H1 (cell line): ENCODE data around the gene ING1. TPM values are rescaled to one million over a fixed set of nuclear protein-coding genes. Genes with fewer than 3 reads are reported as not detected.

Source experiments
- CTCF ChIA-PET: fragments of 300-600 bp; sonication (Branson Sonifier 250); formaldehyde crosslinking; loops from one replicate; lab custom pipeline; 2021; ENCODE audit not compliant: partially characterized antibody; lab: Charles Lee
- POLR2A ChIA-PET: fragments of 300-600 bp; sonication (Branson Sonifier 250); formaldehyde crosslinking; loops from one replicate; lab custom pipeline; 2021; ENCODE audit warnings: inconsistent platforms; ENCODE audit not compliant: partially characterized antibody; lab: Charles Lee
- DNase-seq, 2 experiments: peaks; one replicate each; pipeline versions ENCODE4 v3.0.0 to v3.0.0-alpha.2; 2010 to 2022; ENCODE audit warnings: low spot score in 2 of 2, low read depth in 1 of 2, mixed read lengths in 1 of 2
- FAIRE-seq: peaks from 2 replicates; lab custom pipeline; 2011; peaks lifted over from hg19 to GRCh38; lab: Jason Lieb, UNC
- H2AFZ ChIP-seq: 2 replicates; pipeline ENCODE4 v1.8.1; 2012; ENCODE audit warnings: low read length, inconsistent platforms
- H2AK5ac ChIP-seq: 2 replicates; pipeline ENCODE4 v1.6.1; 2013; ENCODE audit warnings: low read depth, low read length
- H2BK120ac ChIP-seq: replicated peaks from 2 replicates; pipeline ENCODE3; 2013; ENCODE audit warnings: low read depth, low read length, inconsistent platforms
- H2BK12ac ChIP-seq: 2 replicates; pipeline ENCODE4 v1.6.1; 2013; ENCODE audit warnings: low read depth, low read length
- H2BK15ac ChIP-seq: 2 replicates; pipeline ENCODE4 v1.6.1; 2013; ENCODE audit warnings: low read length
- H2BK20ac ChIP-seq: 2 replicates; pipeline ENCODE4 v1.6.1; 2013; ENCODE audit warnings: low read length
- H2BK5ac ChIP-seq: 2 replicates; pipeline ENCODE4 v1.6.1; 2013; ENCODE audit warnings: low read depth, low read length
- H3K14ac ChIP-seq: 2 replicates; pipeline ENCODE4 v1.6.1; 2013; ENCODE audit warnings: inconsistent platforms; ENCODE audit not compliant: insufficient read length
- H3K18ac ChIP-seq: 2 replicates; pipeline ENCODE4 v1.6.1; 2013; ENCODE audit warnings: low read length; ENCODE audit errors: extremely low read depth
- H3K23ac ChIP-seq: 2 replicates; pipeline ENCODE4 v1.6.1; 2013; ENCODE audit warnings: inconsistent platforms; ENCODE audit not compliant: insufficient read length
- H3K23me2 ChIP-seq: 2 replicates; pipeline ENCODE4 v1.6.1; 2013; ENCODE audit warnings: low read depth, low read length
- H3K27ac ChIP-seq: 2 replicates; pipeline ENCODE4 v1.6.1; 2011; ENCODE audit warnings: low read depth, low read length, inconsistent platforms
- H3K27me3 ChIP-seq, 4 experiments: replicated peaks in 1 of 4; 1 replicate in 1 of 4; 2 replicates in 3 of 4; pipeline versions ENCODE4 v1.6.1 to v1.8.1; 2011 to 2013; ENCODE audit warnings: low read length in 3 of 4, mild to moderate bottlenecking in 3 of 4, inconsistent platforms in 2 of 4, mixed read lengths in 2 of 4, moderate library complexity in 1 of 4; ENCODE audit not compliant: control insufficient read depth in 3 of 4, insufficient read depth in 3 of 4; ENCODE audit errors: extremely low read depth in 1 of 4
- H3K36me3 ChIP-seq, 4 experiments: 2 replicates each; pipeline versions ENCODE4 v1.6.1 to v1.8.1; 2011 to 2013; ENCODE audit warnings: mild to moderate bottlenecking in 4 of 4, low read length in 3 of 4, moderate library complexity in 2 of 4, control low read depth in 1 of 4, inconsistent platforms in 1 of 4; ENCODE audit not compliant: insufficient read depth in 4 of 4, control insufficient read depth in 2 of 4
- H3K4ac ChIP-seq: replicated peaks from 2 replicates; pipeline ENCODE3; 2013; ENCODE audit warnings: low read length, low read depth, mixed read lengths, inconsistent platforms; ENCODE audit not compliant: insufficient read length
- H3K4me1 ChIP-seq, 4 experiments: replicated peaks in 1 of 4; 1 replicate in 1 of 4; 2 replicates in 3 of 4; pipeline versions ENCODE4 v1.6.1 to v1.8.1; 2011 to 2013; ENCODE audit warnings: low read length in 3 of 4, inconsistent platforms in 2 of 4, mixed read lengths in 1 of 4; ENCODE audit not compliant: insufficient read depth in 4 of 4, control insufficient read depth in 3 of 4
- H3K4me2 ChIP-seq, 2 experiments: 2 replicates each; pipeline versions ENCODE4 v1.6.1 to v1.8.1; 2011 to 2013; ENCODE audit warnings: low read depth in 2 of 2, low read length in 2 of 2, control low read depth in 1 of 2, inconsistent platforms in 1 of 2, mild to moderate bottlenecking in 1 of 2; ENCODE audit not compliant: insufficient read depth in 1 of 2
- H3K4me3 ChIP-seq, 4 experiments: fragments of 200-600, 300-600 bp in 1 of 4; sonication (generic), shearing (Covaris generic), sonication (Bioruptor Twin) in 1 of 4; 2 replicates each; pipeline versions ENCODE4 v1.5.1 to v1.8.1; 2011 to 2016; ENCODE audit warnings: low read length in 4 of 4, low read depth in 3 of 4, control low read depth in 2 of 4, inconsistent platforms in 2 of 4, mild to moderate bottlenecking in 2 of 4, mixed read lengths in 1 of 4, moderate library complexity in 1 of 4; ENCODE audit not compliant: insufficient read depth in 2 of 4; ENCODE audit errors: extremely low read depth in 1 of 4
- H3K56ac ChIP-seq: replicated peaks from 2 replicates; pipeline ENCODE3; 2013; ENCODE audit warnings: low read depth, mild to moderate bottlenecking, mixed read lengths, low read length, inconsistent platforms; ENCODE audit not compliant: insufficient read length
- H3K79me1 ChIP-seq: 2 replicates; pipeline ENCODE4 v1.6.1; 2013; ENCODE audit warnings: low read depth, low read length, control low read depth
- H3K79me2 ChIP-seq, 2 experiments: 2 replicates each; pipeline versions ENCODE4 v1.6.1 to v1.8.1; 2012 to 2013; ENCODE audit warnings: low read length in 2 of 2, mild to moderate bottlenecking in 2 of 2, inconsistent platforms in 1 of 2; ENCODE audit not compliant: insufficient read depth in 2 of 2, control insufficient read depth in 1 of 2
- H3K9ac ChIP-seq, 4 experiments: replicated peaks in 1 of 4; 1 replicate in 1 of 4; 2 replicates in 3 of 4; pipeline versions ENCODE4 v1.6.1 to v1.8.1; 2011 to 2013; ENCODE audit warnings: low read depth in 3 of 4, low read length in 3 of 4, control low read depth in 2 of 4, mild to moderate bottlenecking in 2 of 4, moderate library complexity in 2 of 4, inconsistent platforms in 1 of 4; ENCODE audit errors: extremely low read depth in 1 of 4
- H3K9me3 ChIP-seq, 2 experiments: 2 replicates each; pipeline versions ENCODE4 v1.6.1 to v1.8.1; 2012 to 2013; ENCODE audit warnings: mild to moderate bottlenecking in 2 of 2, moderate library complexity in 2 of 2, control low read depth in 1 of 2, inconsistent platforms in 1 of 2, low read depth in 1 of 2, low read length in 1 of 2, mixed read lengths in 1 of 2; ENCODE audit not compliant: insufficient read depth in 2 of 2
- H4K20me1 ChIP-seq, 2 experiments: replicated peaks in 1 of 2; 2 replicates each; pipeline versions ENCODE3 to v1.8.1; 2011 to 2013; ENCODE audit warnings: inconsistent platforms in 2 of 2, low read length in 2 of 2, mild to moderate bottlenecking in 1 of 2; ENCODE audit not compliant: insufficient read depth in 2 of 2, control insufficient read depth in 1 of 2
- H4K5ac ChIP-seq: 2 replicates; pipeline ENCODE4 v1.6.1; 2013; ENCODE audit warnings: low read length, low read depth, mixed read lengths, inconsistent platforms; ENCODE audit not compliant: insufficient read length
- H4K8ac ChIP-seq: 2 replicates; pipeline ENCODE4 v1.8.0; 2013; ENCODE audit warnings: mild to moderate bottlenecking, moderate library complexity, low read length, inconsistent platforms; ENCODE audit not compliant: insufficient read depth; ENCODE audit errors: extremely low read depth
- H4K91ac ChIP-seq: replicated peaks from 2 replicates; pipeline ENCODE3; 2013; ENCODE audit warnings: low read length, mixed read lengths, inconsistent platforms; ENCODE audit not compliant: insufficient read length
- BACH1 ChIP-seq: IDR thresholded peaks from 2 replicates; pipeline ENCODE4 v1.6.1; 2012; ENCODE audit warnings: low read length, improper control_type of control experiment
- CBX8 ChIP-seq: fragments of 300-800, 300-1000 bp; sonication (generic); IDR thresholded peaks from 2 replicates; pipeline ENCODE4 v1.7.1; 2016; ENCODE audit warnings: low read depth, low read length, borderline replicate concordance
- CREB1 ChIP-seq: IDR thresholded peaks from 2 replicates; pipeline ENCODE4 v1.6.1; 2012; ENCODE audit warnings: inconsistent platforms
- EP300 ChIP-seq, 2 experiments: IDR thresholded peaks; 1 replicate in 1 of 2; 2 replicates in 1 of 2; pipeline ENCODE4 v1.6.1; 2011 to 2012; ENCODE audit warnings: low read depth in 2 of 2, low read length in 2 of 2, mild to moderate bottlenecking in 2 of 2, borderline replicate concordance in 1 of 2, inconsistent platforms in 1 of 2, moderate library complexity in 1 of 2
- GABPA ChIP-seq: IDR thresholded peaks from 2 replicates; pipeline ENCODE4 v1.6.1; 2011; ENCODE audit warnings: mild to moderate bottlenecking, low read length, moderate library complexity, borderline replicate concordance; ENCODE audit not compliant: insufficient read depth
- GTF2F1 ChIP-seq: IDR thresholded peaks from 2 replicates; pipeline ENCODE4 v1.6.1; 2012; ENCODE audit warnings: low read depth, low read length, improper control_type of control experiment, borderline replicate concordance
- HDAC6 ChIP-seq: IDR thresholded peaks from one replicate; pipeline ENCODE4 v1.7.1; 2012; ENCODE audit warnings: low read depth, mild to moderate bottlenecking, inconsistent platforms, low read length, moderate library complexity
- PHF8 ChIP-seq: fragments of 200-600 bp; sonication (generic); conservative IDR thresholded peaks from 2 replicates; pipeline ENCODE4 v1.7.1; 2012; ENCODE audit warnings: low read depth, mild to moderate bottlenecking, inconsistent platforms, low read length, moderate library complexity
- POLR2A ChIP-seq, 2 experiments: IDR thresholded peaks; 1 replicate in 1 of 2; 2 replicates in 1 of 2; pipeline ENCODE4 v1.6.1; 2011; ENCODE audit warnings: low read depth in 2 of 2, low read length in 2 of 2, mild to moderate bottlenecking in 2 of 2; ENCODE audit errors: control extremely low read depth in 1 of 2
- RXRA ChIP-seq: IDR thresholded peaks from 2 replicates; pipeline ENCODE4 v1.6.1; 2011; ENCODE audit warnings: low read depth, mild to moderate bottlenecking, low read length, moderate library complexity; ENCODE audit not compliant: insufficient read depth
- SAP30 ChIP-seq: fragments of 300-600 bp; sonication (generic); IDR thresholded peaks from 2 replicates; pipeline ENCODE4 v1.7.1; 2012; ENCODE audit warnings: low read length, moderate library complexity, mild to moderate bottlenecking, inconsistent platforms; ENCODE audit not compliant: insufficient read depth, insufficient replicate concordance
- TBP ChIP-seq: IDR thresholded peaks from 2 replicates; pipeline ENCODE4 v1.6.1; 2011; ENCODE audit warnings: low read depth, low read length, improper control_type of control experiment
- TEAD4 ChIP-seq: IDR thresholded peaks from 2 replicates; pipeline ENCODE4 v1.6.1; 2012; ENCODE audit warnings: low read depth, low read length, inconsistent platforms, mixed read lengths
- WGBS, 2 experiments: shearing (Covaris generic) in 1 of 2; methylation state at CpG; one replicate each; pipeline versions ENCODE4 v1.1.6 to v1.1.7; 2013 to 2015; ENCODE audit warnings: low lambda C conversion rate in 2 of 2, mixed read lengths in 2 of 2, inconsistent platforms in 1 of 2, low coverage in 1 of 2, missing lambda C conversion rate in 1 of 2; ENCODE audit not compliant: insufficient replicate concordance in 2 of 2, insufficient coverage in 1 of 2, insufficient read length in 1 of 2; ENCODE audit errors: extremely low coverage in 1 of 2, missing lambda C conversion rate in 1 of 2; 5-methylcytosine and 5-hydroxymethylcytosine counted together
- polyA plus RNA-seq, 7 experiments: library from polyadenylated mRNA; depleted of rRNA in 3 of 7; stranded (reverse) in 5 of 7; unstranded in 2 of 7; fragments of >200 nt in 5 of 7; fragments of 200-250 nt in 2 of 7; gene quantifications; 1 replicate in 5 of 7; 2 replicates in 1 of 7; 4 replicates in 1 of 7; pipeline versions ENCODE4 v1.2.1 to v1.2.3, GENCODE V29; 2011 to 2013; ENCODE audit warnings: missing spikeins in 2 of 7, mixed read lengths in 2 of 7
- total RNA-seq: library from RNA; stranded (reverse); fragmentation: NEBNext Ultra II Directional; extraction: Animal tissue kit (Norgen Biotek cat#: 25700); gene quantifications from 2 replicates; pipeline ENCODE4 v1.2.1, GENCODE V29; 2021

Gene ING1
- total and polyA plus RNA-seq, 2 of the 8 experiments (the other 6 are each of a cell fraction or from before 2014, with no cell fraction given), result 22.3 to 26.6 TPM

DNA sequence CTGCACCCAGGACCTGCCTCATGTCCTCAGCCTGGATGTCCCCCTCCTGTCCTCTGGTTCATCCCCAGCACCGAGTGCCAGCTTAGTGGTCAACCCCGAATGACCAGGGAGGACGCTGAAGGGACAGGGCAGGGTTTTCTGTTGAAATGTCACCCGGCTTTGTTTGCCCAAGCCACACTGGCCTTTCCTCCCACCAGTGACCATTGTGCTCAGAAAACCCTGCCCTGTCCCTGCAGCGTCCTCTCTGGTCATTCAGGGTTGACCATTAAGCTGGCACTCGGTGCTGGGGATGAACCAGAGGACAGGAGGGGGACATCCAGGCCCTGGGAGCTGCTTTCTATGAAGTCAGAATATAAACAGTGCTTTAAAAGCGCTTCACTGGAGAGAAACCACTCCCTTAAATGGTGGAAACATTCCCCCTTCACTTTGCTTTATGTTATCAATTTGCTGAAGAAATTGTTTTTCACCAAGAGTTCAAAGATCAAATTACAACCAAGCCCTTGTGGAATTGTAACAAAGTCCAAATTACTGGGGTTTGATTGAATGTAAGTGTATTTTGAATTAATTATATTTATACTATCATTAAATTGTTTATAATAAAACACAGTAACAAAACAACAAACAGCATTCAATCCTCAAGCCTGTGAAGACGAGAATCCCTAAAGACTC, 29.0 kb upstream of the ING1 start:
- Histone ChIP-seq H3K23me2 (no peaks in the 10 kb centered on the region), H2BK20ac (no peak overlapping the region), H4K5ac (no peak overlapping the region), H3K27me3 (no peaks in the 10 kb centered on the region), H4K8ac (no peak overlapping the region), H3K9me3 (no peaks in the 10 kb centered on the region), H3K79me2 (no peaks in the 10 kb centered on the region), H2BK12ac (no peak overlapping the region), H3K4me2 (no peak overlapping the region), H3K23ac (no peak overlapping the region), H4K20me1 (peaks cover 3% of the 10 kb centered on the region in 2 experiments), H3K9ac (no peak overlapping the region), H3K36me3 (peaks cover 8 to 27% (median 17%) of the 10 kb centered on the region in 4 experiments; a peak in 5 of 8 replicates), H3K27ac (no peak overlapping the region), H2BK15ac (no peak overlapping the region), H3K18ac (no peak overlapping the region), H3K4ac (no peak overlapping the region), H2AK5ac (no peak overlapping the region), H3K4me3 (no peak overlapping the region), H2BK5ac (no peak overlapping the region), H3K56ac (no peak overlapping the region), H3K79me1 (no peaks in the 10 kb centered on the region), H2BK120ac (no peak overlapping the region), H3K4me1 (no peaks in the 10 kb centered on the region), H2AFZ (no peak overlapping the region), H4K91ac (no peak overlapping the region), H3K14ac (no peak overlapping the region)
- no peak for FAIRE-seq
- WGBS, 2 experiments, result 87% methylated on average over 8 of the region's 8 CpGs; no CpG with 5 or more reads in 1 of the 2 experiments
- no peak for DNase-seq
- ChIA-PET POLR2A (interaction anchor here (0.6 to 2.1 kb wide), 3 partner anchors 27 to 30 kb away, joined by 3 to 10 read pairs (median 5); no protein-coding TSS in a partner anchor), CTCF (interaction anchor here (0.8 to 4.1 kb wide), 20 partner anchors 9 to 226 kb away, joined by 3 to 27 read pairs (median 4); no protein-coding TSS in a partner anchor)
- TF ChIP-seq TBP (no peak), EP300 (IDR thresholded peaks at IDR 0.05; ENCODE audit: borderline replicate concordance in 1 of 2, low read depth in 2 of 2, low read length in 2 of 2) (no peak), RXRA (no peak), SAP30 (no peak), POLR2A (IDR thresholded peaks at IDR 0.05; ENCODE audit: control extremely low read depth in 1 of 2, low read depth in 2 of 2, low read length in 2 of 2) (no peak), BACH1 (no peak), GTF2F1 (no peak), PHF8 (no peak), HDAC6 (no peak), GABPA (no peak), CREB1 (no peak), CBX8 (no peak), TEAD4 (no peak)
